ENCODE results near the gene ITPKB. TPM values are rescaled to one million over a fixed set of nuclear protein-coding genes. Genes with fewer than 3 reads are reported as not detected.
"Not testable (repeated sequence)": the region's sequence is repeated elsewhere in the genome, so short reads cannot be mapped to it uniquely, and the experiment has no call there.

The ITPKB gene
- polyA plus RNA-seq, result 20.4 TPM

DNA sequence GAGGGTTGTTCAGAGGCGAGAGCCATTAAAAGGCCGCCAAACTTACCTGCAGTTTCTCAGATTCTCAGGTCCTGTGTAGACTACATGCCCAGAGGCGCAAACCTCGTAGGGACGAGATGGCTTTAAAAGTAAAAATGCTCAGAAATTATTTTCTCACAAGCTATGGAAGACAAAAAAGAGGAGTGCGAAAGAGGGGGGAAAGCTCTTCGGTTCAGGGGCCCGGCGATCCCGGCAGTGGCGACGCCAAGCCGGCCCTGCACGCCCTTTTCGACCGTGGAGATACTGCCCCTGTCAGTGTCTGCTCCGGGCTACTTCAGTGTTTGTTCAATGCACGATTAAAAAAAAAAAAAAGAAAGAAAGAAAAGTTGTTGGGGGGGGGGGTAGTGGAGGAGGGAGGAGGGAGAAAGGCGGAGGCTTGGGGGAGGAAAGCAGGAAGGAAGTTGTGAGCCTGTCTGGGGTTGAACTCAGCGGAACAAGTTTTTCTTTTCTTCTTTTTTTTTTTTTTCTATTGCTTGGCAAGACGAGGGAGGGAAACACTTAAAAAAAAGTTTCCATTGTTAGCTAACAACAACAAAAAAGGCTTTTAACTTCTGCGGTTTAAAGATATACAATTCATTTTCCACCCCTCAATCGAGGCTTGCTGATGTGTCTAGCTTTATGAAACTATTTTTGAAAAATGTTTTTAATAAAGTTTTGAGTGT is at the start of gene ITPKB:
Gene ITPKB, minus strand, starts transcription at position 288 of the 701 bp plus-strand sequence. CDS start 1,824 bp downstream, outside the sequence.
- H3K27me3 Mint-ChIP-seq, result no peaks in the 10 kb centered on the region
- H3K9me3 Mint-ChIP-seq, result peaks cover 0 to 5% (median 0%) of the 10 kb centered on the region in 3 donors
- H3K4me1 Mint-ChIP-seq, result peaks cover 17 to 35% (median 33%) of the 10 kb centered on the region in 3 donors
- H3K27ac Mint-ChIP-seq, result peak within 1 kb of the TSS; percentile 87 to 98 (median 98)
- H3K36me3 Mint-ChIP-seq, result no peaks in the 10 kb centered on the region
- H3K4me3 Mint-ChIP-seq, result peak within 1 kb of the TSS; percentile 90 to 100 (median 98)

- H3K36me3 Mint-ChIP-seq, result no peaks in the 10 kb centered on the region
- peaks cover 0 to 6% (median 0%) of the 10 kb centered on the region in 3 donors for H3K4me1 Mint-ChIP-seq
- H3K27ac Mint-ChIP-seq, result no peak overlapping the region
- H3K27me3 Mint-ChIP-seq, result no peaks in the 10 kb centered on the region
- H3K9me3 Mint-ChIP-seq, result no peaks in the 10 kb centered on the region
- H3K4me3 Mint-ChIP-seq, result no peak overlapping the region
These were observed 48.6 kb upstream of the ITPKB start for GRCh38 chr1:226787638-226788037.

DNA sequence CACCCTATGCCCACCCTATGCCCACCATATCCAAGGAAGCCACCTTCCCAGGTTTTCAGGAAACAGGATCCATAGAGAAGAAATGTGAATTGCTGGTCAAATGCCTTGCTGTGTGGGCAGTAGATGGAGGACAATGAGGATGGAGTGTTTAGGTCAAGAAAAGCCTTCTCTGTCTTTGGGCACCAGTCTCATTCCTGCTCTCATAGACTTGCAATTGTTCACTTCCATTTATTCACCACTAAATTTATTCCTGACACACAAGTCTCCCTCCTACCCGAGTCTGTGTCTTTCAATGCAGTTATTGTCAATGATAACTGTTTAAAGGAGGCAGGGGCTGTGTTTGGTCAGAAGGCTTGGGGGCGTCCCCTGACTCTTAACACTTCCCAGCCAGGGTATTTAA is 48.0 kb upstream of the ITPKB start:
- no peaks in the 10 kb centered on the region for H3K9me3 Mint-ChIP-seq

GRCh38 chr1:226786550-226786949 is 47.5 kb upstream of the ITPKB start:
- Mint-ChIP-seq H3K4me1 (peaks cover 0 to 6% (median 0%) of the 10 kb centered on the region in 3 donors), H3K27ac (no peak overlapping the region), H3K27me3 (no peaks in the 10 kb centered on the region), H3K9me3 (no peaks in the 10 kb centered on the region), H3K4me3 (no peak overlapping the region), H3K36me3 (no peaks in the 10 kb centered on the region)

More for the DNA sequence above, 48.0 kb upstream of the ITPKB start:
- Mint-ChIP-seq H3K27me3 (no peaks in the 10 kb centered on the region), H3K4me1 (peaks cover 0 to 6% (median 0%) of the 10 kb centered on the region in 3 donors), H3K36me3 (no peaks in the 10 kb centered on the region), H3K27ac (no peak overlapping the region), H3K4me3 (no peak overlapping the region)

DNA sequence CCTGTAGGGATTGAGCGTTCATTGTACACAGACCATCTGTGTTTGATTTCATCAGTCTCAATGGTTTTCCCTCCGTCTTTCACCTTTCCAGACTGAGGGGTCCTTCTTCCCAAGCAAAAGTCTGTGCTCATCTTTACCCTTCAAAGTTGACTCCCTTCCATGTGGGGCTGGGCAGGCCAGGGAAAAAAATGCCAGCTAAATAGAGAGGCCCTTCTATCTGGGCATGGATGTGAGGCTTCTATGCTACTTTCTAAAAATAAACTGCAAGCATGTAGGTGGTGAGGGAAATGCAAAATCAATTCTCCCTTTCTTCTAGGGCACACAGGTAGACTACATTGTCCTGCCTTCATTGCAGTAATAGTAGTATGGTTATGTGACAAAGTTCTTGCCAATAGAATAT is 46.7 kb upstream of the ITPKB start:
- H3K4me3 Mint-ChIP-seq, result no peak overlapping the region
- H3K27ac Mint-ChIP-seq, result no peak overlapping the region
- H3K9me3 Mint-ChIP-seq, result no peaks in the 10 kb centered on the region
- no peaks in the 10 kb centered on the region for H3K36me3 Mint-ChIP-seq
- no peaks in the 10 kb centered on the region for H3K27me3 Mint-ChIP-seq
- H3K4me1 Mint-ChIP-seq, result peaks cover 0 to 6% (median 0%) of the 10 kb centered on the region in 3 donors

GRCh38 chr1:226784081-226785049 is 45.3 kb upstream of the ITPKB start:
- no peaks in the 10 kb centered on the region for H3K9me3 Mint-ChIP-seq
- H3K4me3 Mint-ChIP-seq, result no peak overlapping the region
- peaks cover 0 to 5% (median 0%) of the 10 kb centered on the region in 3 donors for H3K4me1 Mint-ChIP-seq
- H3K27ac Mint-ChIP-seq, result no peak overlapping the region
- no peaks in the 10 kb centered on the region for H3K27me3 Mint-ChIP-seq
- no peaks in the 10 kb centered on the region for H3K36me3 Mint-ChIP-seq

DNA sequence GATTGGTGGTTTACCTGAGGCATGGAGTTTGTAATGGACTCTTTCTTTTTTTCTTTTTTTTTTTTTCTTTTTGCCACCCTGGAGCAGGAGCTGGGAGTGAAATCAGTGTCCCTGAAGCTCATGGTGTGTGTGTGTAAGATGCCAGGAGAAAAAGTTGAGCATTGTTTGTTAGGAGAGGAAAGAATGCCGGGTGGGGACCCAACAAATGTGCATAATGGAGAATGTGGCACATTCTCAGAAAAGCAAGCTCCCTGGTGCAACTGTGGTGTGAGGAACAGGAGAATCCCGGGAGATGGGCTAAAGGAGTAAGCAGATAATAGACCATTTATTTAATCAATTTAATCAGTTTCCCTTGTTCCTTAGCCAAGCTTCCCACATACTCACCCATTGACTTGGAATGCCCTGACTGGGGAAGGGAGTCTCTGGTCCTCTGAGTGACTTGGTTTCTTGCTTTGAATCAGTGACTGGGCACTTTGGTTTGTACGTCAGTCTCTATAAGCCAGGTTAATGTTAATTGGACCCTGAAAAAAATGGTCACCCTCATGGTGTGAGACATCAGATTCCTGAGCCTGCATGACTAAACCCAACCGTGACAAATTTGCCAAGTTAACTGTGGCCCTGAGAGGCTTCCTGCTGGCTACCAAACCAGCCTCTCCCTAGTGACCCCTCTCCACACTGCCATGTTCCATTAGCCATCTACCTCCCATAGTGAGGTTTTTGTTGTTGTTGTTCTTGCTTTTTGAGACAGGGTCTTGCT is 43.9 kb upstream of the ITPKB start:
- H3K4me3 Mint-ChIP-seq, result no peak overlapping the region
- no peaks in the 10 kb centered on the region for H3K36me3 Mint-ChIP-seq
- H3K27me3 Mint-ChIP-seq, result no peaks in the 10 kb centered on the region
- H3K9me3 Mint-ChIP-seq, result no peaks in the 10 kb centered on the region
- no peaks in the 10 kb centered on the region for H3K4me1 Mint-ChIP-seq
- no peak overlapping the region for H3K27ac Mint-ChIP-seq

DNA sequence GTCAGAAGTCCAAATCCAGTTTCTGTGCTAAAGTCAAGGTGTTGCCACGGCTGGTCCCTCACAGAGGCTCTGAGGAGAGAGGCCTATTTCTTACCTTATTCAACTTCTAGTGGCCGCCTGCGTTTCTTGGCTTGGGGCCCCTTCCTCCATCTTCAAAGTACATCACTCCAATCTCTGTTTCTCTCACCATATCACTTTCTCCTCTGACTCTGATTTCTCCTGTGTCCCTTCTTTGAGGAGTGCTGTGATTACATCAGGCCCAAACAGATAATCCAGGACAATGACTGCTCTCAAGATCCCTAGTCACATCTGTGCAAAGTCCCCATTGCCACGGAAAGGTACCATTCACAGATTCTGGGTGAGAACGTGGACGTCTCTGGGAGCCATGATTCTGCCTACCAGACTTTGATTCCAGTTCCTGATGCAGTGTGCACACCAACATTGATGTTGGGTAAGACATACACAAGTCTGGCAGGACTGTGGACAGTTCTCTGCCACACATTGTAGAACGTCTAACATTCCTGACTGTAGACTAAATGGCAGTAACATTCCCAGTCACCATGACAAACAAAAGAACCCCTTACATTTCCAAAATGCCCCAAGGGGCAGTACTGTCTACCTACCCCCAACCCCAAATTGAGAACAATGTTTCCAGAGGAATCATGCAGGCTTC is 43.0 kb upstream of the ITPKB start:
- H3K36me3 Mint-ChIP-seq, result no peaks in the 10 kb centered on the region
- H3K27me3 Mint-ChIP-seq, result no peaks in the 10 kb centered on the region
- H3K9me3 Mint-ChIP-seq, result no peaks in the 10 kb centered on the region
- no peak overlapping the region for H3K27ac Mint-ChIP-seq
- H3K4me3 Mint-ChIP-seq, result no peak overlapping the region
- H3K4me1 Mint-ChIP-seq, result no peaks in the 10 kb centered on the region

DNA sequence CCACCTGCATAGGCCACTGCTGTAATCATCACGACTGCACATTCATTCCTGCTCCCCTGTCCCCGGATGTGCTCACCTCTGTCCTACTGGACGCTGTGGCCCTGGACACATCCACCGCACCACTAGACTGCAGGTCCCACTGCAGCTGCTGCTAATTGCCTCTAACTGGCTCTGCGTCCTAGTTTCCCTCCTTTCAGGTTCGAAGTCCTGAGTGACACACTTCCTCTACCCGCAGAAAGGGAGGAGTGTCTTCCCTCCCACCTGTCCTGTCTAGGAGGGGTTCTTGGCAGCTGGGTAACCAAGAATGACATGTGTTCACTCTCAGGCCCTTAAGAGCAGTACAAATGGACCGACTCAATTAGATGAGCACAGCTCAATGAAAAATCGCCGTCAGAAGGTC is 40.5 kb upstream of the ITPKB start:
- Mint-ChIP-seq H3K4me1 (no peaks in the 10 kb centered on the region), H3K9me3 (no peaks in the 10 kb centered on the region), H3K4me3 (no peak overlapping the region), H3K27ac (no peak overlapping the region), H3K27me3 (no peaks in the 10 kb centered on the region), H3K36me3 (no peaks in the 10 kb centered on the region)

DNA sequence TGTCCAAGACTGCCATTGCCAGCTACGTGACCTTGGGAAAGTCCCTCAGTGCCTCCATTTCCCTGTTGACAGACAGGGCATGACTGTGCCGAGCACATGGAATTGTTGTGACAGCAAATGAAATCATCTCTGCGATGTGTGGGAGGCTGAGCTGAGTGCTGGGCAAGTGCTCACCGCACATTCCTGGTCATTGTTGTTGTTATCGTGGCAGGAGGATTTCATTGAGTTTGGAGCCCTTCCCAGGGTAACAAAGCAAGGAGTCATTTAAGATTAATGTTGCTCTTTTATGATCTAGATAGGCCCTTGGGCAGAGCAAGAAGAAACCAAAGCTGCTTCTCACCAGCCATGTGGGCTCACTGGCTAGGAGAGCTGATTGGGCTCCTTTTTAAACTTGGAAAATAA is 39.6 kb upstream of the ITPKB start:
- no peaks in the 10 kb centered on the region for H3K36me3 Mint-ChIP-seq
- H3K9me3 Mint-ChIP-seq, result no peaks in the 10 kb centered on the region
- H3K27me3 Mint-ChIP-seq, result no peaks in the 10 kb centered on the region
- no peak overlapping the region for H3K27ac Mint-ChIP-seq
- H3K4me1 Mint-ChIP-seq, result peaks cover 0 to under 1% (median 0%) of the 10 kb centered on the region in 3 donors
- H3K4me3 Mint-ChIP-seq, result no peak overlapping the region

DNA sequence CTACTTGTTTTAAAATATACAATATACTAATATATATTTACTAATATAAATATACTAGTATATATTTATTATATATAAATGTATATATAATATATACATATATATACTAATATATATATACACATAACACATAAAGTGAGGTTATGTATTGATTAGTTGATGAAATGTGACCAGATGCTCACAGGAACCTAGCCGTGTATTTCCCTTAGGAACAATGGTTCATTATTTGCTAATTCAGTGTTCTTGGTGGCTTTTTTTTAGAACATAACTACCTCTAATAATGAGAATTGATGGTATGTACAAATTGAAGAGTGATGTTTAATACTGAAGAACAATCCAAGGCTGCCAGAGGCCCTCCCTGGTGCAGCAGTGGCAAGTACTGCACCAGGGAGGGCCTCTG is 37.9 kb upstream of the ITPKB start:
- Mint-ChIP-seq H3K27ac (no peak overlapping the region), H3K36me3 (no peaks in the 10 kb centered on the region)

DNA sequence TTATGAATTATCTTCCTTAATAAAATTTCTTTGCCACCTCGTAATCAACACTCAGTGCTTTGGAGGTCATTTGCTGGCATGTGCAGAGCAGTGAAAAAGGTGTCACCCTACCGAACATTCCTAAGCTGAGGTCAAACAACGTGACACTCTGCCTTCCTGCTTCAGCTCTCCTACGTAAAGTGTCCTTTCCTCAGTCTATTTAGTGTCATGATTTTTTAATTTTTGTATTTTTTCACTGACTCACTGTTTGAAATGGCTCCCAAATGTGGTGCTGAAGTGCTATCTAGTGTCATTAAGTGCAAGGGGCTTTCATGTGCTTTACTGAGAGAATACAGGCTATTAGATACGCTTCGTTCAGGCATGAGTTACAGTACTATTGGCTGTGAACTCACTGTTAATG is 37.0 kb upstream of the ITPKB start:
- Mint-ChIP-seq H3K36me3 (no peaks in the 10 kb centered on the region), H3K4me3 (no peak overlapping the region), H3K27ac (no peak overlapping the region), H3K27me3 (no peaks in the 10 kb centered on the region), H3K4me1 (peaks cover 8 to 12% (median 11%) of the 10 kb centered on the region in 3 donors), H3K9me3 (no peaks in the 10 kb centered on the region)

More for the DNA sequence above, 37.9 kb upstream of the ITPKB start:
- Mint-ChIP-seq H3K27me3 (no peaks in the 10 kb centered on the region), H3K4me1 (peaks cover 8 to 12% (median 11%) of the 10 kb centered on the region in 3 donors), H3K4me3 (no peak overlapping the region), H3K9me3 (no peaks in the 10 kb centered on the region)

DNA sequence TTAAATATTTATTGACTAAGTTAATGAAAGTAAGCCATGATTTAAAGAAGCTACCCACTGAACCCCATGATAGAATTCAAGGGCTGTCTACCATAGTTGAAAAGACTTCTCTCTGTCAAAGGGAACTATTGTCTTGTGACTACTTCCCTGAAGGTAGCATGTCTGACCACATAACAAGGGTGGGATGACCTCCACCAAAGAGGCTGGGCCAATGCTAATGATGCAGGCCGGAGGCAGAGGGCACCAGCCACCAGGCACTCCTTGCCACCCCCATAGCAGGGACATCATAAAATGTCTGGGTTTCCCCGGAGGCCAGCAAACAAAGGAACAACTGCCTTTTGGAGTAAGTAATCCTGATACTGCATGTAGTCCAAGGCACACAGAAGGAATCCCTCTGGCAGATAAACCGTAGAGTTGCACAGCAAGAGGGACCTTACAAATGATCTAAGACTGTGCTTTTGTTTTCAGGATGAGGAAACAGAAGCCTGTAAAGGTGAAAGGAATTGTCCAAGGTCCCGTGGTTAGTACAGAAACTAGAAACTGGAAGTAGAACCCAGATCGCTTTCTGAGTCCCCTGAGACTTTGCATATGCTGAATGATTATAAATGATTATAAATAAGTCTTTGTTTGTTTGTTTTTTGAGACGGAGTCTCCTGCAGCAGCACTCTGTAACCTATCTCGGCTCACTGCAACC is 33.5 kb upstream of the ITPKB start:
- H3K4me1 Mint-ChIP-seq, result peaks cover 8 to 12% (median 11%) of the 10 kb centered on the region in 3 donors
- no peaks in the 10 kb centered on the region for H3K36me3 Mint-ChIP-seq
- H3K27ac Mint-ChIP-seq, result peak overlapping the region in 2 of 3 donors; percentile 14 to 80
- peak overlapping the region in 1 of 4 donors; percentile 79 for H3K4me3 Mint-ChIP-seq
- no peaks in the 10 kb centered on the region for H3K27me3 Mint-ChIP-seq
- H3K9me3 Mint-ChIP-seq, result no peaks in the 10 kb centered on the region

- not testable (repeated sequence) for H3K36me3 Mint-ChIP-seq, H3K4me3 Mint-ChIP-seq, H3K27ac Mint-ChIP-seq, H3K9me3 Mint-ChIP-seq
- Mint-ChIP-seq H3K4me1 (peaks cover 12 to 17% (median 16%) of the 10 kb centered on the region in 3 donors), H3K27me3 (peaks cover 23% of the 10 kb centered on the region)
These were observed 28.1 kb upstream of the ITPKB start for GRCh38 chr1:226767170-226767569.

Measured in IgD-negative memory B cell (primary cell).